Kidney epithelial cell (primary cell): ENCODE data around the gene HCFC1. TPM values are rescaled to one million over a fixed set of nuclear protein-coding genes. Genes with fewer than 3 reads are reported as not detected.
"Not testable (repeated sequence)": the region's sequence is repeated elsewhere in the genome, so short reads cannot be mapped to it uniquely, and the experiment has no call there.

ENCODE experiments used
- DNase-seq: peaks from one replicate; pipeline ENCODE4 v3.0.0-alpha.2; 2010; ENCODE audit warnings: low read depth
- H3K27me3 ChIP-seq: 2 replicates; pipeline ENCODE4 v1.6.0; 2011; ENCODE audit warnings: low read length; ENCODE audit not compliant: control insufficient read depth, insufficient read depth
- H3K36me3 ChIP-seq: 2 replicates; pipeline ENCODE4 v1.5.1; 2011; ENCODE audit warnings: low read length; ENCODE audit not compliant: control insufficient read depth, insufficient read depth
- H3K4me3 ChIP-seq: 2 replicates; pipeline ENCODE4 v1.5.1; 2011; ENCODE audit warnings: low read depth, mild to moderate bottlenecking, control low read depth, low read length
- CTCF ChIP-seq: IDR thresholded peaks from 2 replicates; pipeline ENCODE4 v1.5.1; 2011; ENCODE audit warnings: mild to moderate bottlenecking, moderate library complexity, low read length, control low read depth, inconsistent platforms; ENCODE audit not compliant: insufficient read depth, poor library complexity, severe bottlenecking
- total RNA-seq: library from RNA; depleted of rRNA; stranded (reverse); fragments of >200 nt; gene quantifications from 2 replicates; pipeline ENCODE4 v1.2.3, GENCODE V29; 2015

The HCFC1 gene
- total RNA-seq, 1 donor from 2014 or later: 56.2 TPM

GRCh38 chrX:153995504-153995903, 23.9 kb upstream of the HCFC1 start:
- no peak for DNase-seq
- TF ChIP-seq CTCF: no peak
- H3K27me3 ChIP-seq: no peaks in the 10 kb centered on the region
- no peaks in the 10 kb centered on the region for H3K36me3 ChIP-seq
- no peak overlapping the region for H3K4me3 ChIP-seq

- not testable (repeated sequence) for H3K36me3 ChIP-seq, H3K4me3 ChIP-seq, H3K27me3 ChIP-seq, DNase-seq
Observed at GRCh38 chrX:153994398-153994797, 22.8 kb upstream of the HCFC1 start.

GRCh38 chrX:153993978-153994377, 22.4 kb upstream of the HCFC1 start:
- DNase-seq: no peak
- TF ChIP-seq CTCF: no peak
- Histone ChIP-seq H3K27me3 (no peaks in the 10 kb centered on the region), H3K36me3 (no peaks in the 10 kb centered on the region), H3K4me3 (no peak overlapping the region)

GRCh38 chrX:153993079-153993478, 21.5 kb upstream of the HCFC1 start:
- Histone ChIP-seq H3K36me3 (no peaks in the 10 kb centered on the region), H3K27me3 (no peaks in the 10 kb centered on the region), H3K4me3 (no peak overlapping the region)
- no peak for DNase-seq
- TF ChIP-seq CTCF: no peak

GRCh38 chrX:153992180-153992579, 20.6 kb upstream of the HCFC1 start:
- DNase-seq: no peak
- TF ChIP-seq CTCF: no peak
- H3K36me3 ChIP-seq: no peaks in the 10 kb centered on the region
- no peaks in the 10 kb centered on the region for H3K27me3 ChIP-seq
- H3K4me3 ChIP-seq: no peak overlapping the region

- TF ChIP-seq CTCF: no peak
- no peak for DNase-seq
- Histone ChIP-seq H3K4me3 (no peak overlapping the region), H3K36me3 (no peaks in the 10 kb centered on the region), H3K27me3 (no peaks in the 10 kb centered on the region)
Observed at GRCh38 chrX:153991013-153991580, 19.5 kb upstream of the HCFC1 start.
